NCI-H2081 treated with DMSO at 0.1 percent for 48 hours (cell line): ENCODE results near the gene ATP6AP1.
"Not testable (repeated sequence)": the region's sequence is repeated elsewhere in the genome, so short reads cannot be mapped to it uniquely, and the experiment has no call there.

Experiments
- DNase-seq: peaks from one replicate; lab custom pipeline; 2025; lab: John Stamatoyannopoulos, UW

Gene ATP6AP1, protein sequence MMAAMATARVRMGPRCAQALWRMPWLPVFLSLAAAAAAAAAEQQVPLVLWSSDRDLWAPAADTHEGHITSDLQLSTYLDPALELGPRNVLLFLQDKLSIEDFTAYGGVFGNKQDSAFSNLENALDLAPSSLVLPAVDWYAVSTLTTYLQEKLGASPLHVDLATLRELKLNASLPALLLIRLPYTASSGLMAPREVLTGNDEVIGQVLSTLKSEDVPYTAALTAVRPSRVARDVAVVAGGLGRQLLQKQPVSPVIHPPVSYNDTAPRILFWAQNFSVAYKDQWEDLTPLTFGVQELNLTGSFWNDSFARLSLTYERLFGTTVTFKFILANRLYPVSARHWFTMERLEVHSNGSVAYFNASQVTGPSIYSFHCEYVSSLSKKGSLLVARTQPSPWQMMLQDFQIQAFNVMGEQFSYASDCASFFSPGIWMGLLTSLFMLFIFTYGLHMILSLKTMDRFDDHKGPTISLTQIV

DNA sequence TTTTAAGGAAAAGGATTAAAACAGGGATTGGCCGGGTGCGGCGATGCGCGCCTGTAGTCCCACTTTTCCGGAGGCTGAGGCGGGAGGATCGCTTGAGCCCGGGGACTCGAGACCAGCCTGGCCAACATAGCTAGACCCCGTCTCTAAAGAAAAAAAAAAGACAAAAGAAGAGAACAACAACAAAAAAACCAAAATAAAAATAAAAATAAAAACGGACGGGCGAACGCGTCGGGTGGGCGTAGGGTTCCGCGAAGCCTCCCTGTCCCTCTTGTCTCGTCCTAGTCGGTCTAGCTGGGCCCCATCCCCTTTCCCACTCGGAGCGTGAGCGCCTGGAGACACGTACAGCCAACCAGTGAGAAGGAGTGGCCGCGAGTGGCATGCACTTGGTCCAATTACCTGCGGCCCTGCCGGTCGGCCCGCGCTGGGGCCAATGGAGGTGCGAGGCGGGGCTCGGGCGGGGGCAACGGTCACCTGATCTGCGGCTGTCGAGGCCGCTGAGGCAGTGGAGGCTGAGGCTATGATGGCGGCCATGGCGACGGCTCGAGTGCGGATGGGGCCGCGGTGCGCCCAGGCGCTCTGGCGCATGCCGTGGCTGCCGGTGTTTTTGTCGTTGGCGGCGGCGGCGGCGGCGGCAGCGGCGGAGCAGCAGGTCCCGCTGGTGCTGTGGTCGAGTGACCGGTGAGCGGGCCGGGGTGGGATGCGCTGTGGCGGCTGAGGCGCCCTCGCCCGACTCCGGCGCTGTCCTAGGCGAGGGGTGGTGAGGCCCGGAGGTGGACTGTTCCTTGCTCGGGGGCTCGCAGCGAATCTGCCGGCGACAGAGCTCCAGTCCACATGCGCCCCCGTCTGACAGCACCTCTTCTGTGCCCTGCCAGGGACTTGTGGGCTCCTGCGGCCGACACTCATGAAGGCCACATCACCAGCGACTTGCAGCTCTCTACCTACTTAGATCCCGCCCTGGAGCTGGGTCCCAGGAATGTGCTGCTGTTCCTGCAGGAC lies at the start of gene ATP6AP1:
Gene ATP6AP1 (plus strand): TSS at position 502 of the 996 bp plus-strand sequence. CDS start 16 bp downstream, at position 518.
- DNase-seq: no peak

DNA sequence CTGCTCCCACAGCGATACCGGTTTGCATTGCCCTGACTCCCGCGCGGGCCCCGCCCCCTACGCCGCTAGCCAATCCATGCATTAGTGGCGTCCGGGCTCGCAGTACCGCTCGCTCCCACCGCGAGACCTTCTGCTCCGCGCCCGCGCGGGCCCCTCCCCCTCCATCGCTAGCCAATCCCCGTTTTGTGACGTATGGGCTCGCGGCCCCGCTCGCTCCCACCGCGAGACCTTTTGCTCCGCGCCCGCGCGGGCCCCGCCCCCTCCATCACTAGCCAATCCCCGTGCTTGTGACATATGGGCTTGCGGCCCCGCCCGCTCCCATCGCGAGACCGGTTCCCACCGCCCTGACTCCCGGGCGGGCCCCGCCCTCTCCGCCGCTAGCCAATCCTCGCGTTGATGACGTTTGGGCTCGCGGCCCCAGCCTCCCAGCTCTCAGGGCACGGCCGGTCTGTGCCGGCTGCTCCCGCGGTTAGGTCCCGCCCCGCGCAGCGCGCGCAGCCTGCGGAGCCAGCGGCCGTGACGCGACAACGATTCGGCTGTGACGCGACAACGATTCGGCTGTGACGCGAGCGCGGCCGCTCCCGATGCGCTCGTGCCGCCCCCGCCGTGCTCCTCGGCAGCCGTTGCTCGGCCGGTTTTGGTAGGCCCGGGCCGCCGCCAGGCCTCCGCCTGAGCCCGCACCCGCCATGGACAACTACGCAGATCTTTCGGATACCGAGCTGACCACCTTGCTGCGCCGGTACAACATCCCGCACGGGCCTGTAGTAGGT lies 49.5 kb upstream of the ATP6AP1 start, which contains the start of gene EMD:
Gene EMD (plus strand): TSS at position 497 of the 770 bp plus-strand sequence. CDS start 190 bp downstream, at position 687.
- peak; percentile 64 for DNase-seq

DNA sequence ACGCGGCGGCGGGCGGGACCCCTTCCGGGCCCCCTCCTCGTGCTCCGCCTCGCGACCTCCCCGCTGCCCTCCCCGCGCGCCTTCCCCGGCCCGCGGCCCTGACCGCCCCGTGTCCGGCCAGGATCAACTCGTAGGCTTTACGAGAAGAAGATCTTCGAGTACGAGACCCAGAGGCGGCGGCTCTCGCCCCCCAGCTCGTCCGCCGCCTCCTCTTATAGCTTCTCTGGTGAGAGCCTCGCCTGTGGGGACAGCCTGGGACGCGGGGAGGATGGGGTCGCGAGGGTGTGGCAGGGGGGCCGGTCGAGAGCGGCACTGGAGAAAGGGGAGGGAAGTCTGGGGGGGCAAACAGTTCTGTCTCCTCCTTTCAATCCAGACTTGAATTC lies 48.9 kb upstream of the ATP6AP1 start:
- no peak for DNase-seq

DNA sequence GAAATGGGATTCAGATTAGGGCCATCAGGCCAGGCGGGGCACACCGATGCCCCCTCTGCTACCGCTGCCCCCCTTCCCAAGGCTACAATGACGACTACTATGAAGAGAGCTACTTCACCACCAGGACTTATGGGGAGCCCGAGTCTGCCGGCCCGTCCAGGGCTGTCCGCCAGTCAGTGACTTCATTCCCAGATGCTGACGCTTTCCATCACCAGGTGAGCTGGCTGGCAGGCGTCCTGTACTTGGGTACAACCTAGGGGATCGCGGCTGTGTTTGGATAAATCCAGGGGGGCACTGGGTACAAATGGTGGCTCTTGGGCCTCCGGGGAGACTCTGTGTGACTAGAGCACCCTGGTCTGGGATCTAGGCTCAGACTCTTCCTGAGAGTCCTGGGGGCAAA lies 48.3 kb upstream of the ATP6AP1 start:
- DNase-seq: no peak

DNA sequence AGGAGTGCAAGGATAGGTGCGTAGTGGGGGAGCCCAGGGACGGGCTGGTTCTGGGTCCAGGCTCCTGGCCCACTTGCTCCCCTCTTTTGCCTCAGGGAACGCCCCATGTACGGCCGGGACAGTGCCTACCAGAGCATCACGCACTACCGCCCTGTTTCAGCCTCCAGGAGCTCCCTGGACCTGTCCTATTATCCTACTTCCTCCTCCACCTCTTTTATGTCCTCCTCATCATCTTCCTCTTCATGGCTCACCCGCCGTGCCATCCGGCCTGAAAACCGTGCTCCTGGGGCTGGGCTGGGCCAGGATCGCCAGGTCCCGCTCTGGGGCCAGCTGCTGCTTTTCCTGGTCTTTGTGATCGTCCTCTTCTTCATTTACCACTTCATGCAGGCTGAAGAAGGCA lies 47.7 kb upstream of the ATP6AP1 start:
- DNase-seq: no peak

DNA sequence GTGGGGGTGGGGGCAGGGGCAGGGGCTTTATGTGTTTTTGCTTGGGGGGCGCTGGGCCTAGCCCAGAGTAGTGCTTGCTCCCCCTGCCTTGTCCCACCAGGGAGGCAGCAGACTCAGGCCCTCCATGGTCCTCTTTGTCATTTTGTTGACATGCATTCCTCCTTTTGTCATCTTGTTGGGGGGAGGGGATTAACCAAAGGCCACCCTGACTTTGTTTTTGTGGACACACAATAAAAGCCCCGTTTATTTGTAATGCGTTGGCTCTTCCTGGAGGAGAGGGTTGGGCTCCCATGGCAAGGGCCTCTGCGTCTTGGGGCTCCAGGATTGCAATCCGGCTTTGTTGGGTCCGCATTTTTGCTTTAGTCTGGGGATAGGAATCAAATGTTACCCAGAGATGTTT lies 47.2 kb upstream of the ATP6AP1 start:
- DNase-seq: no peak

DNA sequence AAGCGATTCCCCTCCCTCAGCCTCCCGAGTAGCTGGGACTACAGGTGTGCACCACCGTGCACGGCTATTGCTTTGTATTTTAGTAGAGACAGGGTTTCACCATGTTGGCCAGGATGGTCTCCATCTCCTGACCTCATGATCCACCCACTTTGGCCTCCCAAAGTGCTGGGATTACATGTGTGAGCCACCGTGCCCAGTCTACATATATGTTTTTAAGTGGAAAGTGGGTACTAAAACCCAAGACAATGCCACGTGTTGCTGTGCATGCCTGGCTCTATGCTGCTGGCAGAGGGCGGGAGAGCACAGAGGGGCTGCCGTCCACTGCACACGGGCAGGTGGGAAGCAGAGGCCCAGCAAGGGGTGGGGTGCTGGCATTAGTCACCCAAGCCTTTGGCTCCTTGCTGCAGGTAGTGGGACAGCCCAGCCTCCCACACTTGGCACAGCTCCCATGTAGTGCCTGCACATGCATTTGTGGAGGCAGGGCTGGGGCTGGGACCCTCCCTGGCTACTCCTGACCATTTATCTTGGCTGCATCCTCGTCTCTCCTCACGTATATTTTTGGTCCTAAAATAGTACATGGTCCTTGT lies 45.9 kb upstream of the ATP6AP1 start:
- no peak for DNase-seq

DNA sequence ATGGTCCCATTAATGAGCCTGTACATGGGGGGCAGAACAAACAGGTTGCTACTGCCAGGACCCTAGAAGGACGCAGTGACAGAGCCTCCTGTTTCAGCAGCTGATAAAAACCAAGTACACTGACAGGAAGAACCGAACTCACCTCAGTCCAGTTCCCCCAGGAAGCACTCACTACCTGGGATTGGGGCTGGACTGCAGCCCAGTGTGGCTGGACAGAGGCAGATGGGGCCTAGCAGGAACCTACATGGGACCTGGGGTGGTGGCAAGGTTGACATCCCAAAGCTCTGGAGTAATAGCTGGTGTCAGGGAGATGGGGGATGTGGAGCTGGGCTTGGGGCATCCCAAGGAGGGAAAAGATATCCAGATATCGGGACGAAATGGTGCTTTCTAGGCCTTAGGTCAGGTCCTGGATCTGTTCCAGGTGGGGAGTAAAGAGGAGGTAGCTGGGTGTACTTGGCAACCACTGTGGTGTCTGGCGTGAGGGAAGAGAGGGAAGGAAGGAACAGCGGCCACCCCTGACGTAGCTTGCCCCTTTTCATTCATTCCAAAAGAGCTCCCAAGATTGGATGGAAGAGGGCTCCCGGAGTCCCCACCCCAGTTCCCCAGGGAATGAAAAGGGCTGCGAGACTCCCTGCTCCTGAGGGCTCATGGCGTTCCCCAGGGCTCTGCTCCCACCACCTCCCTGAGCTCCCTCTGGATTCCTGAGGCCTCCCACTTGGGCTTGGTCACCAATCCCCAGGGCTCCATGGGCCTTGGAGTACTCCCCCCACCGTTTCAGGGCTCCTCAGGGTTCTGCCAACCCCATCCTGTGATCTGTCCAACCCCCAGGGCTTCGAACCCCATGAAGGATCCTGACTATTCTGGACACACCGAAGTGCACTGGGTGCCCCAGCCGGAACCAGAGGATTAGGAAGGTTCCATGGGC lies 44.9 kb upstream of the ATP6AP1 start:
- DNase-seq: no peak

DNA sequence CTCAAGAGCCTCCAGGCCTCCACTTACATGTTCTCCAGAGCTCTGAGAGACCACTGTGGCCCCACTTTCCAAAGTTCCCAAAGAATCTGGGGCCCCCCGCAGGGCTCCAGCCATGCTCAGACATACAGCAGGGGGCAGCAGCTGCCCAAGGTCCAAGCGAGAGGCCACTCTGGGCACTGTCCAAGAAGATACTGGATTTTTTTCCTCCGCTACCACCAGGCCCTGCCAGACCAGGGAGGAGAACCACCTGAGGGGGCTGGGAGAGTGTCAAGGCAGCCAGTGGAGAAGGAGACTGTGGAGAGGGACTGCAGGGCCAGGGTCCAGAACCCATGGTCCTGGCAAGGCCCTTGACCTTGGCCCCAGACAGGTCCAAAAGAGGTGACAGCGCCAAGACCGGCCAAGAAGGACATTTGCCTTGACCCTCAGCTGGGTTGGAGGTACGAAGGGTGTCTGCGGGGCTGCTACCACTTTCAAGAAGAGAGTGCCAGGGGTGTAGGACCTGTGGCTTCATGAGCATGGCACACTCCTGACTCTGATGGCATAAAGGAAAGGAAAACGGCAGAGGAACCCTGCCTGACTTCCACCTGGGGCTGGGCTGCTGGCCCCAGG lies 44.1 kb upstream of the ATP6AP1 start:
- no peak for DNase-seq

DNA sequence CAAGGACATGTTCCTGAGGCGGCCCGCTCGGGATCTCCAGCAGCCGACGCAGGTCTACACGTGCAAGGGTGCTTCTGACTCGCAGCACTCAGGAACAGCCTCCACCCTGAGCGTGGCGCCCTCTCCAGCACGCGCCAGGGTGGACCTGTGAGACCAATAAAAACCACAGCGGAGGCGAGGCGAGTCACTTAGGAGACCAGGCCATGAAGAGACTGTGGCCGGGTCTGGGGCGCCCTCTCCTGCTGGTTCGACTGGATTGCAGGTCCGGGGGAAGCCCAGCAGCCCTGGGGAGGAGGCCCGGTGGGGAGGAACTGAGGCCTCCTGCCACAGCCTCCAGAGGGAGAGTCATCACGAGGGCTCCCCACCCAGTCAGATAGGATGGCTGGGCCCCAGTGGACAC lies 40.4 kb upstream of the ATP6AP1 start:
- not testable (repeated sequence) for DNase-seq

DNA sequence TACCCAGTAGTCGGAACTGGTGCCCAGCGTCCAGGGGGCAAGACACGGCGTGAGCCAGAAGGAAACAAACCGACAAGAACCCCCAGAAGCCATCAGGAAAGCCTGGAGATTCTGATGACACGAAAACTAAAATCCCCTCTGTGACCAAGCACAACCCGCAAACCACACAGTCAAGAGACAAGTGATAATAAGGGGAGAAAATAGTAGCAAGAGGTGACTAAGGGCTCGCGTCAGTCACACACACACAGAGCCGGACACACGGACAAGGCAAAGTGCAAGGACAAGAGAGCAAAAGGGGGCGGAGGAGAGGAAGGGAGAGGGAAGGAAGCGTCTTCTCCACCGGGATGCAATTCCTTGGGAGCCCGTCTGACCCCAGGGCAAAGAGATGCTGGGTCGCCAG lies 39.8 kb upstream of the ATP6AP1 start:
- DNase-seq: not testable (repeated sequence)

DNA sequence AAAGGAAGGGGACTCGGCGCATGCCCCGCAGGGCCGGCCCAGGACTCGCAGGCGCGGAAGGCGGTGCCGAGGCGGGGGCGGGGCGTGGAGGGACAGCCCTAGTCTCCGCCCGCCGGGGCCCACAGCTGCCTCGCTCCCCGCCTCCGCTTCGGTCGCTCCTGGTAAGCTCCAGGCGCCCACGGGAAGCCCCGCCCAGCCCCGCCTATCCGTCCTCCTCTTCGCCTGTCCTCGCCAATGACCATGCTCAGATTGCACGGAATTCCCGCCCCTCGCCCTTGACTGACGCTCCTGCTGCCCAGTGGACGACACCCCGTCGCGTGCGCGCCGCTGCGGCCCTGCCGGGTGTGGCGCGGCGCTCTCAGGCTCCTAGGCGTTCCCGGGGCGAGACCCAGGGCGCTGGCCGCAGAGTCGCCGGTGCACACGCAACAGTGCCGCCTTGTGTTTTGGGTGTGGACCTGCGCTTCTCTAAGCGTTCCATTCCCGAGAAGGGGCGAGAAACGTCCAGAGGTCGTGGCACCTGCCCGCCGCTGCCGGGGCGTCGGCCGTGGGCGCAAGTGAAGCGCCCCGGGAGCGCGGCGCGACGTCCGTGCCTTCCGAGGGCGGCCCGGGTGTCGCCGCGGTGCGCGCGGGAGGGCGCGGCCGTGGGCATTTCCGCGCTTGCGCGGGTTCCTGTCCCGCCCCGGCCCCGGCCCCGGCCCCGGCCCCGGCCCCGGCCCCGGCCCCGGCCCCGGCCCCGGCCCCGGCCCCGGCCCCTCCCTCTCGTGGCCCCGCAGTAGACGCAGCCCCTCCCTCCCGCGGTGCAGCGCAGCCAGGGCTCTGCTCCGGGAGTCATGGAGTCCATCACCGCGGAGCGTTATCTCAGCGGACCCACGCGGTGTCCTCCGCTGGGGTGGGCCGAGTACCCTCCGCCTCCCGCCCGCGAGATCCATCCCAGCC lies 38.4 kb upstream of the ATP6AP1 start:
- DNase-seq: not testable (repeated sequence)

DNA sequence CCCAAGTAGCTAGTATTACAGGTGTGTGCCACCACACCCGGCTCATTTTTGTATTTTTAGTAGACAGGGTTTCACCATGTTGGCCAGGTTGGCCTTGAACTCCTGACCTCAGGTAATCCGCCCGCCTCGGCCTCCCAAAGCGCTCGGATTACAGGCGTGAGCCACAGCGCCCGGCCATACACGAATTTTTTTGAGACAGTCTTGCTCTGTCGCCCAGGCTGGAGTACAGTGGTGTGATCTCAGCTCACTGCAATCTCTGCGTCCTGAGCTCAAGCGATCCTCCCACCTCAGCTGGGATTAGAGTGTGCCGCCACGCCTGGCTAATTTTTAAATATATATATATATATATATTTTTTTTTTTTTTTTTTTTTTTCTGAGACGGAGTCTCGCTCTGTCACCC lies 32.1 kb upstream of the ATP6AP1 start:
- DNase-seq: not testable (repeated sequence)

DNA sequence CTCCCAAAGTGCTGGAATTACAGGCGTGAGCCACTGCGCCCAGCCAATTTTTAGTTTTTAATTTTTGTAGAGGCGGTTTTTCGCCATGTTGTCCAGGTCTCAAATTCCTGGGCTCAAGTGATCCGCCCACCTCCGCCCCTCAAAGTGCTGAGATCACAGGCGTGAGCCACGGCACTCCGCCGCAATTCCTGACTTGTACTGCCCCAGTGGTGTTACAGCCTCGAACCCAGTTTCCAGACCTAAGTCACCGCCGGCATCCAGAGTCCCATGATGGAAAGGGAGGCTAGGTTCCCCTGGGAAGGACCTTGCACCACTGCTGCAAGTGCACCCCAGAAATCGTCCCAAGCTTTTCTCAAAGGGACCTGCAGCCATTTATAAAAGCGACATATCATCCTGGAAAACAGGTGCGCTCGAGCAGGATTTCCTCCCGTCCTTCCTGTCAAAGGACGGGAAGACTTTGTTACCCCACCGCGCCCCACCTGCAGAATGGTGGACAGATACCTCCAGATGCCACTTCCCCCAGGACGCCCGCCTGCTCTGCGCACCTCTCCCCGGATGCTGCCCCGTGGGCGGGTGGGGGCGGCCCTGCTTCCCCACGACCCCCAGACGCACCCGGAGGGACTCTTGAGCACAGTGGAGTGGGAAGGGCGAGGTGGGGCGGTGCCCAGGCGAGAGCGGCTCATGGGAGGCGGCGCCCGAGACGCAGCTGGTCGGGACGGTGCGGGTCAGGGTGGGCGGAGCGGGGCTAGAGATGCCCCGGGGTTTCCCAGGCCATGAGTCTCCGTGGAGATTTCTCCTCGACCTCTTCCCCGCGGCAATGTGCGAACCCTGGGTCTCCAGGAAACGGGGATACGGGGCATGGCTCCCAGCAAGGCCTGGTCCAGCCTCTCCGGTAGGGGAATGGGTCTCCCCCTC lies 31.2 kb upstream of the ATP6AP1 start:
- DNase-seq: no peak

DNA sequence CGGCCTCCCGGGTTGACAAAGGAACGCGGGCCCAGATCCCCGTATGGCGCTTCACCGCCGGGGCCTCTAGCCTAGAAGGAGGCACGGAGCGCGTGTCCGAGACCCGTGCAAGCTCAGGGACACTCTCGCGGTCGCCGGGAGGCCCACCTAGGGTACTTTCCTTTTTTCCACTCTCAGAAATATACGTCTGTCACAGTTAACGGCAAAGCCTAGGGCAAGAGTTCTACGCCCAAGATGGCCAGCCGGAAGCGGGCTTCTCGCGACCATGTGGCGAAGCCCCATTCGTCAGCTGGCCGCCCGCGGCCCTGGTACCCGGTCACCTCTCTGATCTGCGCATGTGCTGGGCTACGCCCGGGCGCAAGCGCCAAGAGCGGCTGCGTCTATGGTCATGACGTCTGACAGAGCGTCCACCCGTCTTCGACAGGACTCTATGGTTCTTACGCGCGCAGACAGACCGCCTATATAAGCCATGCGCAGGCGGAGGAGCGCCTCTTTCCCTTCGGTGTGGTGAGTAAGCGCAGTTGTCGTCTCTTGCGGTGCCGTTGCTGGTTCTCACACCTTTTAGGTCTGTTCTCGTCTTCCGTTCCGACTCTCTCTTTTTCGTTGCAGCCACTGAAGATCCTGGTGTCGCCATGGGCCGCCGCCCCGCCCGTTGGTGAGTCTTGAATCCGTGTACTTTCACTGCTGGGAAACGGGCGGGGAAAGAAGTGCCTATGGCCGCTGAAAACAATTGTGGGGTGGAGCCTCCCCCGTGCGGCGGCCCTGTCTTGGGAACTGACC lies 30.4 kb upstream of the ATP6AP1 start, which contains the start of gene RPL10:
Gene RPL10 (plus strand): TSS at position 490 of the 780 bp plus-strand sequence. CDS start 143 bp downstream, at position 633.
- DNase-seq: peak; percentile 35

DNA sequence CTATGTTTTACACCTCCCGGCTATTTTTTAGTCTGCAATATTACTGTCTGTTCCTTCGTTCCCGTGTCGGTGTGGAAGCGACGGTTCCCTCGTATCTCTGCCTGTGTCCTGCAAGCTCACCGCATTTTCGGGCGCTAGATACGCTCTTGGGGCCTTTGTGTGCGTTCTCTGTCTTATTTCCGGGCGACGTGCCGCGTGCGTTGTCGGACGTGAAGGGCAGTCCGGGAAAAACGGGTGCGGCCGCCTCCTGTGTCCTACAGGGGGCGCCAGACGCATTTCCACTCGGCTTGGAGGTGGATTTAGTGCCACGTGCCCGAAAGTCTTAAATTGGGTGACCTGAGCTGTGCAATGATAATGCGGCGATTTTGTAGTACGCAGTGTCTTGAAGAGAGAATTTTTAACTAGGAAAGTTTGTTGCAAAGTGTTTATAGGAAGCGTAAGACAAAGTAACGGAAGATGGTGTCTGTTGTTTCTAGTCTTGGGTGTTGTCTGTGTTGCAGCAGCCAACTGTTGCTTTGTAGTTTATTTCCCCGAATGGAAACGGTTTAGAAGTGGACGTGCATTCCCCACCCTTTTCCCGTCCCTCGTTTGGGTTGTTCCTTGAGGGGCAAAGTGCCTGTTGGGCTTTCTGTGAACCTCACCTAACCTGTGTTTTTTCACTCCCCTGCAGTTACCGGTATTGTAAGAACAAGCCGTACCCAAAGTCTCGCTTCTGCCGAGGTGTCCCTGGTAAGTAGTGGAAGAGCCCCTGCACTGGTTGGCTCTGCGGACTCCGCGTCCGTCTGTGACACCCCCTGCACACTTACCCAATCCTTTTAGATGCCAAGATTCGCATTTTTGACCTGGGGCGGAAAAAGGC lies 29.6 kb upstream of the ATP6AP1 start:
- DNase-seq: no peak
